DOHH2 (cell line): ENCODE data around the gene RNASE12.

Experiments
- CTCF ChIP-seq: fragments of 200-600 bp; sonication (generic); IDR thresholded peaks from one replicate; pipeline ENCODE4 v1.5.1; 2014; ENCODE audit warnings: antibody characterized with exemption, mild to moderate bottlenecking, low read depth, low read length; ENCODE audit not compliant: poor library complexity, severe bottlenecking
- EZH2phosphoT487 ChIP-seq: fragments of 200-600 bp; sonication (generic); IDR thresholded peaks from 2 replicates; pipeline ENCODE4 v1.6.1; 2017; ENCODE audit warnings: borderline replicate concordance, mild to moderate bottlenecking, antibody characterized with exemption, low read length, moderate library complexity, mixed read lengths

- no peak for TF ChIP-seq CTCF
- TF ChIP-seq EZH2phosphoT487, result no peak; the same call in 1 of the 2 replicates
Measured at GRCh38 chr14:20630340-20631022, 39.3 kb upstream of the RNASE12 start.
